Skeletal muscle cell (primary cell): Measurements from ENCODE around the gene CNOT6L.

Experiments
- DNase-seq: peaks from one replicate; pipeline ENCODE4 v3.0.0-alpha.2; 2010; ENCODE audit warnings: low read depth
- H3K4me3 ChIP-seq: 2 replicates; pipeline ENCODE4 v1.5.1; 2011; ENCODE audit warnings: low read depth, mild to moderate bottlenecking, control low read depth, low read length, moderate library complexity

CNOT6L gene

GRCh38 chr4:77821775-77822174, 2.6 kb upstream of the CNOT6L start:
- no peak overlapping the region for H3K4me3 ChIP-seq
- no peak for DNase-seq

DNA sequence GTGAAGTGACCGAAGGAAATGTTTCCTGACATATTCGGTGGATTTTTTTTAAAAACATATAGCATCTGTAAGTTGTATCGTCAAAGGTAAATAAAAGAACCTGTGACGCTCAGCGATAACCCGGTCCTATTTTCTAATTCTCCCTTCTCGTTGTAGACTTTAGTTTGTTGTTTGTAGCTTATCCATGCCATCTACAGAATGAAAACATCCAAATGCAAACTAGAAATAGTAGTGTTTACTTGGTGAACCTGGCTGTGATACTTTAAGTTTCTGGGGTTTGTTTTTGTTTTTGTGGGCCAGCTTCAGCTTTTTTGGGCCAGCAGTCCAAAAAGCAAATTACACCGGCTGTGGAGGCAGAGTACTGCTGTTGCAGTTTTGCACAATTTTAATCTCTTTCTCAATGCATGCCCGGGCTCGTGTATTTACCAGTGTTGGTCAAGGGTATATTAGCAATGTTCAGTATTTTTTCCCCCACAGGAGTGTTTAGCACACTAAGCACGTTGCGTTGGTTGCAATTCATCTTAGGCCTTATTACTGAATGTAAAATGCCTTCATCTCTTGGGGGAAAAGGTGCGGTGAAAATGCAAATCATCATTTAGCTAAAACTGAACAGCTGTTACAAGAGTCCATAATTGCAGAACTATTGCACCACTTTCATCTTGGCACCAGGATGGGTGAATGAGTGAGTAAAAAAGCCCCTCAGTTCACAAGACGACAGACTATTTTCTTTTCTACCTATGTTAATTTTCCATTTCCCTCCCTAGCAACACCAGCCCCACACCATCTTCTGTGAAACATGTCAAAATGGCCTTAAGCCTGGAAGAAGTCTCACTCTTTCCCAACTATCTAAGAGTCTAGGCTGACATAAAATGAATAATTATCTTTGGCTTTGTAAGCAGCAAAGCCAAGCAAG, 1.7 kb upstream of the CNOT6L start:
- no peak for DNase-seq
- H3K4me3 ChIP-seq: peak overlapping the region; percentile 88

- H3K4me3 ChIP-seq: peak overlapping the region; percentile 88
These were observed 878 bp upstream of the CNOT6L start for GRCh38 chr4:77819843-77820648.

GRCh38 chr4:77819404-77819842, 255 bp upstream of the CNOT6L start:
- no peak for DNase-seq
- H3K4me3 ChIP-seq: peak overlapping the region; percentile 88

More at GRCh38 chr4:77819843-77820648, 878 bp upstream of the CNOT6L start:
- peak; percentile 54 for DNase-seq

DNA sequence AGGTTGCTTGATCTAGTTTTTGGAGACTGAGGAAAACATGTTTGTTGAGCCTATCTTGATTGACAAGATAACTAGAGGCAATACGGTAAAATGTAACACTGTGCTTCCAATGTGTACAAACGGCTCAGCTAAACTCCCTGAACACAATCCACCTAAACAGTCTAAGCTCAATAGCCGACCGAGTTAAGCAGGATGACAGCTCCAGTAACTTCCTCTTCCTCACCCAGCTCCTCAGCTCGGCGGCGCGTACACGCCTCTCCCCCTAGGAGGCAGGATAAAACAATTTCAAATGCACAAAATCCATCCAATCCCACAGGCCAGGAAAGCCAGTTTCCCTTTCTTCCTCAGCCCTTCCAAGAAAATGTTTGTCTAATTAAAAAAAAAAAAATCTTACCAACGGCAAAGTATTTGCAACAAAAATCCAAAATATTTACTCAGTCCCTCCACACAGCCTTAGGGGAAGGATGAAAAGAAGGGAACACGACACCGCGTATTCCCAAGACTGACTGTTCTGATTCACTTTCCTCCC, 1.0 kb downstream of the CNOT6L start:
- peak; percentile 53 for DNase-seq

GRCh38 chr4:77817304-77818072, 1.7 kb downstream of the CNOT6L start:
- peak overlapping the region; percentile 88 for H3K4me3 ChIP-seq
- DNase-seq: no peak

More for the DNA sequence above, 1.0 kb downstream of the CNOT6L start:
- peak overlapping the region; percentile 88 for H3K4me3 ChIP-seq

DNA sequence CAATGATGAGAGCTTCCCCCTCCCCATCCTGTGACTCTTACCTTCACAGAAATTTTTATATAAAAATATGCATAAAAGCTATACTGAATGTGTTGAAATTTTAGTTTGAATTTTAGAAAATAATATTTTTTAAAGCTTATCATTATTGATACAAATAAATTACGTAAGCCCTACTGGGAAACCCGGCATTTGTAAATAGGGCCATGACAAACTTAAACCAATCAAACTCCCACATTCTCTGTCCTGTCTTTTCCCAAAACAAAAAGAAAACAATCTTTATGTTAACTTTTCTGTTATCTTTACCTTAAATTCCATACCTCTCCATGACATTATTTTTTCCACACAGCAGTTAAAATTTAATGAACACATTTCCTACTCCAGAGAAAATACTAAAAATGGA, 2.6 kb downstream of the CNOT6L start:
- no peak overlapping the region for H3K4me3 ChIP-seq
- no peak for DNase-seq

- H3K4me3 ChIP-seq: no peak overlapping the region
- no peak for DNase-seq
These were observed 3.5 kb downstream of the CNOT6L start for GRCh38 chr4:77815636-77816035.

- DNase-seq: no peak
- no peak overlapping the region for H3K4me3 ChIP-seq
These were observed 13.3 kb downstream of the CNOT6L start for GRCh38 chr4:77805840-77806239.

GRCh38 chr4:77804471-77804870, 14.7 kb downstream of the CNOT6L start:
- H3K4me3 ChIP-seq: no peak overlapping the region

GRCh38 chr4:77802402-77802801, 16.8 kb downstream of the CNOT6L start:
- DNase-seq: no peak
- H3K4me3 ChIP-seq: no peak overlapping the region

More at GRCh38 chr4:77804471-77804870, 14.7 kb downstream of the CNOT6L start:
- no peak for DNase-seq

- no peak for DNase-seq
These were observed 17.9 kb downstream of the CNOT6L start for GRCh38 chr4:77801260-77801608.

GRCh38 chr4:77800483-77801259, 18.5 kb downstream of the CNOT6L start:
- H3K4me3 ChIP-seq: no peak overlapping the region
- DNase-seq: no peak

More at GRCh38 chr4:77801260-77801608, 17.9 kb downstream of the CNOT6L start:
- H3K4me3 ChIP-seq: no peak overlapping the region

GRCh38 chr4:77800077-77800476, 19.1 kb downstream of the CNOT6L start:
- no peak for DNase-seq
- no peak overlapping the region for H3K4me3 ChIP-seq

DNA sequence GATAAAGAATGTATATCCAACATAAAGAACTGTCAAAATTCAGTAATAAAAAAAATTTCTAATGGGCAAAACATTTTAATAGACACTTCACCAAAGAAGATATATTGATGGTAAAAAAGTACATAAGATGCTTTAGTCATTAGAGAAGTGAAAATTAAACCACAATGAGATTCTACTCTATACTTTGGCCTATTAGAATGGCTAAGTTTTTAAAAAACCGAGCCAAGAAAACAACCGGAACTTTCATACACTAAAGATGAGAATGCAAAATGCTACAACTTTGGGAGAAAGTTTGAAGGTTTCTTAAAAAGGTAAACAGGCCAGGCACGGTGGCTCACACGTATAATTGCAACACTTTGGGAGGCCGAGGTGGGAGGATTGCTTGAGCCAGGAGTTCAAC, 20.8 kb downstream of the CNOT6L start:
- no peak overlapping the region for H3K4me3 ChIP-seq
- DNase-seq: no peak

DNA sequence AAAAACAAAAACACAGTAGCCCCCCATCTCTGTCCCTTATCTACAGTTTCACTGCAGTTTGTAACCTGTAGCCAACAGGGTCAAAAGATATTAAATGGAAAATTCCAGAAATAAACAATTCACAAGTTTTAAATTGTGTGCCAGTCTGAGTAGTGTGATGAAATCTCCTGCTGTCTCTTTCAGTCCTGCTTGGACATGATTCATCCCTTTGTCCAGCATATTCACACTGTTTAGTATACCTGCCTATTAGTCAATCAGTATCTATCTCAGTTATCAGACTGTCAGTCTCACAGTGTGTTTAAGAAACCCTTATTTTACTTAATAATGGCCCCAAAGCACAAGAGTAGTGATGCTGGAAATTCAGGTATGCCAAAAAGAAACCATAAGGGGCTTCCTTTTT, 21.9 kb downstream of the CNOT6L start:
- DNase-seq: peak; percentile 43
- no peak overlapping the region for H3K4me3 ChIP-seq

DNA sequence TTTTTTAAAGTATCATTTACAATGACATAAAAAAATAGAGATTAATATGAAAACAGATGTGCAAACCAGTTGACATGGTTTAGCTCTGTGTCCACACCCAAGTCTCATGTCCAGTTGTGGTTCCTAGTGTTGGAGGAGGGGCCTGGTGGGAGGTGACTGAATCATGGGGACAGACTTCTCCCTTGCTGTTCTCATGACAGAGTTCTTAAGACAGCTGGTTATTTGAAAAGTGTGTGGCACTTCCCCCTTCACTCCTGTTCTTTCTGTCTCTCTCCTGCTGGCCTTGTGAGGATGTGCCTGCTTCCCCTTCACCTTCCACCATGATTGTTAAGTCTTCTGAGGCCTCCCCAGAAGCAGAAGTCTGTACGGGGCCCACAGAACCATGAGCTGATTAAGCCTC, 23.8 kb downstream of the CNOT6L start:
- no peak for DNase-seq

GRCh38 chr4:77790146-77790545, 29.0 kb downstream of the CNOT6L start:
- no peak for DNase-seq
- H3K4me3 ChIP-seq: no peak overlapping the region

More for the DNA sequence above, 23.8 kb downstream of the CNOT6L start:
- no peak overlapping the region for H3K4me3 ChIP-seq

DNA sequence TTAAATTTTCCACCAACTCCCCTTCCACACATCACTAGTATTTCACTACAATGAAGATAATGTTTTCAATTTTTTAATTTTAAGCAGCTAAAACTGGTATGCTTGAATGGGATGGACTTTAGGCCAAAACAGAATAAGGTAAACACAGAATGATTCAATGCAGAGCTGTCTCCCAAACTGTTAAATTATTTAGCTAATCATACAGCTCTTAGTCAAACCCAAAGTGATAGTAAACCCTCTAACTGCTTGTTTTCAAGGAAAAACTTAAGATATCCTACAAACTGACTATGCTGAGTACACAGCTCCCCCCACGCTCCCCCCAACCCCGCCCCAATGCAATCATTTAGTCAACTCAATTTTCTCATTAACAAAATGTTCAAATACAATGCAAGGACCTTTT, 30.2 kb downstream of the CNOT6L start:
- no peak overlapping the region for H3K4me3 ChIP-seq
- no peak for DNase-seq
